ENCODE measurements around the gene KARS1.

KARS1 gene

DNA sequence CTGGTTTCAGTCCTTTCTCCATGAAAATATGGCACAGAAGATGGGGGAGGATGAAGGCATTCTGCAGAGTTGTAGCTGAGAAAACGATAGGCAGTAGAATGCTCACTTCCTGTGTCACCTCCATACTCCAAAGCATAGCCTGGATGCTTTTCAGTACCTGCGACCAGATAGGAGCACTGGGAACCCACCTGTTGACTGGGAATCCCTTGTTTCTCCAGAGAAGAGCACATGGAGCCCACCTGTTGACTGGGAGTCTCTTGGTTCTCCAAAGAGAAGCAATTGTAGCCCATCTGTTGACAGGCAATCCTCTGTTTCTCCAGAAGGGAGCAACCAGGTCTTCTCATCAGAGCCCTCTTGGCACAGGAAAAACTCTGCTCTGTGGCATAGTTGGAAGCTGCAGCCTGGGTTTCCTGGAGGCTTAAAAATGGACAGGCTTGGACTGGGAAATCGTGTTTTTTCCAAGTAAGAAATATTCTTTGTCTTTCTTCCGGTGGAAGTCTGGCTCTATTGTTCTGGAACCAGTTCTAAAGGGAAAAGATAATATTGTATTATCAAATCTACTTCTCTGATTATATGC lies 13.3 kb upstream of the KARS1 start:
- TF ChIP-seq SUZ12 (IDR thresholded peaks at IDR 0.05; ENCODE audit: extremely low read depth, insufficient read depth, insufficient read length) (no peak), YY1 (IDR thresholded peaks at IDR 0.05; ENCODE audit: insufficient read depth, insufficient read length) (no peak), ZNF274 (IDR thresholded peaks at IDR 0.05; ENCODE audit: low read depth, low read length) (no peak)

DNA sequence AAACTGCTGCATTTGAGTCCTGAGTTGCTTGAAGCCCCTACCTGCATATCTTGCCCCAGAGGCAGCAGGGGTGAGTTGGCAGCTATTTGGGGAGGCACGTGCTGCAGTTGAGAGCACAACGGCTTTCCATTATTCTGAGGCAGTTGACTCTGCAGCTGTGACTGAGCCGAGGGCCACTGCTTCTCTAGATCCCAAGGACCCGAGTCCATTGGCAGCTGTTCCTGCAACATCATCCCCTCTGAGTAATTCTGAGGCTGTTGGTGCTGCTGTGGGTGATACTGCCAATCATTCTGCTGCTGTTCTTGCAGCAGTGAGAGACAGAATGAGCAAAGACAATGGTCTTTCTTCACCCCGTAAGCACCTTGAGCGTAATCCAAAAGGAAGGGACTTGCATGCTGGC lies 12.9 kb upstream of the KARS1 start:
- Histone ChIP-seq H3K36me3 (ENCODE audit: insufficient read depth, insufficient read length, low read length) (peaks cover 40% of the 10 kb centered on the region), H3K4me3 (ENCODE audit: insufficient read length, low read depth) (no peak overlapping the region), H3K9ac (ENCODE audit: insufficient read length, low read depth) (no peak overlapping the region), H3K27me3 (ENCODE audit: insufficient read depth, insufficient read length) (no peaks in the 10 kb centered on the region), H3K4me1 (ENCODE audit: insufficient read depth, insufficient read length) (no peaks in the 10 kb centered on the region), H3K9me3 (ENCODE audit: insufficient read depth, low read length) (no peaks in the 10 kb centered on the region)
- no peak for DNase-seq (ENCODE audit: low read depth, low spot score)
- TF ChIP-seq YY1 (IDR thresholded peaks at IDR 0.05; ENCODE audit: insufficient read depth, insufficient read length) (no peak), SUZ12 (IDR thresholded peaks at IDR 0.05; ENCODE audit: extremely low read depth, insufficient read depth, insufficient read length) (no peak), ZNF274 (IDR thresholded peaks at IDR 0.05; ENCODE audit: low read depth, low read length) (no peak)

More for the DNA sequence above, 13.3 kb upstream of the KARS1 start:
- H3K9me3 ChIP-seq (ENCODE audit: insufficient read depth, low read length): no peaks in the 10 kb centered on the region
- no peak overlapping the region for H3K9ac ChIP-seq (ENCODE audit: insufficient read length, low read depth)
- H3K27me3 ChIP-seq (ENCODE audit: insufficient read depth, insufficient read length): no peaks in the 10 kb centered on the region
- peaks cover 35% of the 10 kb centered on the region for H3K36me3 ChIP-seq (ENCODE audit: insufficient read depth, insufficient read length, low read length)
- DNase-seq (ENCODE audit: low read depth, low spot score): no peak
- no peak overlapping the region for H3K4me3 ChIP-seq (ENCODE audit: insufficient read length, low read depth)
- no peaks in the 10 kb centered on the region for H3K4me1 ChIP-seq (ENCODE audit: insufficient read depth, insufficient read length)

DNA sequence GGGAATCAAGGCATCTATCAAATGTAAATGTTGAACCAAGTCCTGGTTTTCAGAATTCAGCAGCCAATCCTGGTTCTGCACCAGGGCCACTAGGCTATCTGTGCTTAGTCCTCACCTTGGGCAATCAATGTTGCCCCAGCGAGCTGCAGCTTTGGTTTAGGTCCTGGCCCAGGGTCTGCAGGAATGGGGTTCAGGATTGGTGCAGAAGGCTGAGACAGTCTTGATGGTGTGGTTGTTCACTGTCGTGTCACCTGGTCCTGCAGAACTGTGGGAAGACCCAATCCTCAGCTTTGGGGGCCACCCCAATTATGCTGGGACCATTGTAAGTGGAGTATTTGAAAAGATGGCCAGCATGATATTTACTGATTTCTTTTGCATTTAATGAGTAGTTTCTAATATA lies 10.7 kb upstream of the KARS1 start:
- Histone ChIP-seq H3K9me3 (ENCODE audit: insufficient read depth, low read length) (no peaks in the 10 kb centered on the region), H3K36me3 (ENCODE audit: insufficient read depth, insufficient read length, low read length) (peaks cover 57% of the 10 kb centered on the region), H3K4me3 (ENCODE audit: insufficient read length, low read depth) (no peak overlapping the region), H3K4me1 (ENCODE audit: insufficient read depth, insufficient read length) (no peaks in the 10 kb centered on the region), H3K27me3 (ENCODE audit: insufficient read depth, insufficient read length) (no peaks in the 10 kb centered on the region), H3K9ac (ENCODE audit: insufficient read length, low read depth) (no peak overlapping the region)
- TF ChIP-seq ZNF274 (IDR thresholded peaks at IDR 0.05; ENCODE audit: low read depth, low read length) (no peak), SUZ12 (IDR thresholded peaks at IDR 0.05; ENCODE audit: extremely low read depth, insufficient read depth, insufficient read length) (no peak), YY1 (IDR thresholded peaks at IDR 0.05; ENCODE audit: insufficient read depth, insufficient read length) (no peak)
- no peak for DNase-seq (ENCODE audit: low read depth, low spot score)

DNA sequence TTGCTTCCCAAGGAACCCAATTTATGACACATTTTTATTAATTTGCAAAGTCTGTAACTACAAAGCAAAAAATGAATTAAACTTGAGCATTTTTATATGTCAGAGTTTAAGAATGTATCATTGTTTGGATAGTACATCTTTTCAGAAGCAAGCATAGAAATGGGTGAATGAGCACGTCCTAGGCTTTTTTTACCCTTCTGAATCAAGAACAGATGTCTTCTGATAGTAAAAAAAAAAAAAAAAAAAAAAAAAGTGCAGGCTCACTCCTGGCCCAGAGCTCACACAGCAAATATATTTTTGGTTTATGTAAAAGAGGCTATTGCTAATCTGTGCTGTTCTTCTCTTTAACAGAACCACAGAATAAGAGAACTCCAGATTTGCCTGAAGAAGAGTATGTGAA lies 6.5 kb upstream of the KARS1 start:
- H3K27me3 ChIP-seq (ENCODE audit: insufficient read depth, insufficient read length): no peaks in the 10 kb centered on the region
- no peak overlapping the region for H3K9ac ChIP-seq (ENCODE audit: insufficient read length, low read depth)
- DNase-seq (ENCODE audit: low read depth, low spot score): no peak
- peaks cover 59% of the 10 kb centered on the region for H3K36me3 ChIP-seq (ENCODE audit: insufficient read depth, insufficient read length, low read length)
- no peaks in the 10 kb centered on the region for H3K9me3 ChIP-seq (ENCODE audit: insufficient read depth, low read length)
- TF ChIP-seq SUZ12 (IDR thresholded peaks at IDR 0.05; ENCODE audit: extremely low read depth, insufficient read depth, insufficient read length) (no peak), ZNF274 (IDR thresholded peaks at IDR 0.05; ENCODE audit: low read depth, low read length) (no peak), YY1 (IDR thresholded peaks at IDR 0.05; ENCODE audit: insufficient read depth, insufficient read length) (no peak)
- no peaks in the 10 kb centered on the region for H3K4me1 ChIP-seq (ENCODE audit: insufficient read depth, insufficient read length)
- H3K4me3 ChIP-seq (ENCODE audit: insufficient read length, low read depth): no peak overlapping the region

DNA sequence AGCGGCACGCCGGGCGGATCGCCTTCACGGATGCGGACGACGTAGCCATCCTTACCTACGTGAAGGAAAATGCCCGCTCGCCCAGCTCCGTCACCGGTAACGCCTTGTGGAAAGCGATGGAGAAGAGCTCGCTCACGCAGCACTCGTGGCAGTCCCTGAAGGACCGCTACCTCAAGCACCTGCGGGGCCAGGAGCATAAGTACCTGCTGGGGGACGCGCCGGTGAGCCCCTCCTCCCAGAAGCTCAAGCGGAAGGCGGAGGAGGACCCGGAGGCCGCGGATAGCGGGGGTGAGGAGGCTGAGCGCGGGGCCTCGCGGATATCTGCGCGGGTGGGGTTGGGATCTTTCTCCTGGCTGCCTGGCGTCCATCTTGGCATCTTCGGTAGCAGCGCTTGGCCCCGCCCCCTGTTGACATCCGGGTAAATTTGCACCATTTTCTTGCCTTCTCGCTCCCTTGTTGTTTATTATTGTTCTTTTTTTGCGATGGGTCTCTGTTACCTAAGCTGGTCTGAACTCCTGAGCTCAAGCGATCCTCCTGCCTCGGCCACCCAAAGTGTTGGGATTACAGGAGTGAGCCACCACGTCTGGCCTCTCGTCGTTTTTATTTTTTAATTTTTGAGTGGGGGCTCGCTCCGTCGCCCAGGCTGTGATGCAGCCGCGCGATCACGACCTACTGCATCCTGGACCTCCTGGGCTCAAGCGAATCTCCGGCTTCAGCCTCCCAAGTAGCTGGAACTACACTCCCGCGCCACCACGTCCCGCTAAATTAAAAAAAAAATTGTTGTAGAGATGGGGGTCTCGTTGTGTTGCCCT lies 1.0 kb upstream of the KARS1 start:
- Histone ChIP-seq H3K9ac (ENCODE audit: insufficient read length, low read depth) (peak overlapping the region; percentile 100), H3K9me3 (ENCODE audit: insufficient read depth, low read length) (no peaks in the 10 kb centered on the region), H3K4me1 (ENCODE audit: insufficient read depth, insufficient read length) (no peaks in the 10 kb centered on the region), H3K27me3 (ENCODE audit: insufficient read depth, insufficient read length) (no peaks in the 10 kb centered on the region), H3K4me3 (ENCODE audit: insufficient read length, low read depth) (peak overlapping the region; percentile 99), H3K36me3 (ENCODE audit: insufficient read depth, insufficient read length, low read length) (peaks cover 38% of the 10 kb centered on the region)
- TF ChIP-seq ZNF274 (IDR thresholded peaks at IDR 0.05; ENCODE audit: low read depth, low read length) (no peak), SUZ12 (IDR thresholded peaks at IDR 0.05; ENCODE audit: extremely low read depth, insufficient read depth, insufficient read length) (no peak), YY1 (IDR thresholded peaks at IDR 0.05; ENCODE audit: insufficient read depth, insufficient read length) (peak; percentile 78)
- peak; percentile 57 for DNase-seq (ENCODE audit: low read depth, low spot score)

DNA sequence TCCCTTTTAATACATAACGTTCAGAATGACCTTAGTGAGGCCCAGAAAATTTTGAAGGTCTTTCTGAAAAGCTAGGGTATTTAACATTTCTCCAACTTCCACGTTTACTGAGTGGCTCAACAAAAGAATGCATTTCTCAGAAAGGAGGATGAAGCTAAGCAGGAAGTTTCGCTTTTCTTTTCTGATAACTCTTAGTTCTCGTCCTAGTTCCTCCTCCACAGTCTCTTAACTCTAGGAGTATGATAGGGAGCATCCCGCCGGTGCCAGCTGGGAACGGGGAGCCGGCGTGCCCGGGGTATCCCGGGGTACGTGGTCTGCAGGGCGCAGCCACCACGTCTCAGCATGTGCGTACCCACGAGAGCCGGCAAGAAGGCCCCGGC lies 363 bp downstream of the KARS1 start:
- no peaks in the 10 kb centered on the region for H3K27me3 ChIP-seq (ENCODE audit: insufficient read depth, insufficient read length)
- H3K4me1 ChIP-seq (ENCODE audit: insufficient read depth, insufficient read length): peaks cover 4% of the 10 kb centered on the region
- H3K9me3 ChIP-seq (ENCODE audit: insufficient read depth, low read length): no peaks in the 10 kb centered on the region
- peak overlapping the region; percentile 99 for H3K4me3 ChIP-seq (ENCODE audit: insufficient read length, low read depth)
- H3K9ac ChIP-seq (ENCODE audit: insufficient read length, low read depth): peak overlapping the region; percentile 100
- peaks cover 50% of the 10 kb centered on the region for H3K36me3 ChIP-seq (ENCODE audit: insufficient read depth, insufficient read length, low read length)
- DNase-seq (ENCODE audit: low read depth, low spot score): no peak
- TF ChIP-seq YY1 (IDR thresholded peaks at IDR 0.05; ENCODE audit: insufficient read depth, insufficient read length): no peak
- no peak for TF ChIP-seq ZNF274 (IDR thresholded peaks at IDR 0.05; ENCODE audit: low read depth, low read length)
- TF ChIP-seq SUZ12 (IDR thresholded peaks at IDR 0.05; ENCODE audit: extremely low read depth, insufficient read depth, insufficient read length): no peak

DNA sequence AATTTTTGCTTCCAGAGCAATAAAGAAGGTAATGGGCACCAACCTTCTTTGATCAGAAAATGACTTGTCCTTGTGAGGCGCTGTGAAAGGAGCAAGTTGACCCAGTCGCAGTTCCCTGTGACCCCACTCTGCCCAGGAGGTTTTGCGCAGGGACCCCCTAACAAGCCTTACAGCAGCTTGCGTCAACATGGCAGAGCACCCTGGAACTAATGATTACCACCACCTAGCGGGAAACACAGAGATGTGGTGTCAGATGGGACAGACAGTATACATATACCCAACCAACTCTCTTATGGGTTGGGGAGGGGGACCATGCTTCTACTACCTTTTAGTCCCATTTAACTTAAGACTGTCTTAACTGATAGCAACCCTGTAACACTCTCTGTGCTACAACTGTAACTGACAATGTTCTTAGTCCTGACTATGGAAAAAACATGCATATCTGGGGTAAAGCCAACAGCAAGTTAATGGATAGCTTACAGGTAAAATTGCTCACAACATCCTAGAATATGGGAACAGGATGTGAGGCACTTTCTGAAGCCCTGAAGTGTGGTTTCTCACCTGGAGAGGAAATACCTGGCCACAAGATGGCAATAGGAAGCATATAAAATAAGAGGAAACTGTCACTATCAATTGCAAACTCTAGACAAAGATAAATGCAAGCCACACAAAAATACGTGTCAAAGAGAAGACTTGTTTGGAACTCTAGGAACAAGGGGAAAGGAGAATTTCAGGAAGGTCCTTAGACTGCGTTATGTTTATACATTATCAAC lies 3.0 kb downstream of the KARS1 start:
- no peak for DNase-seq (ENCODE audit: low read depth, low spot score)
- no peak overlapping the region for H3K4me3 ChIP-seq (ENCODE audit: insufficient read length, low read depth)
- no peaks in the 10 kb centered on the region for H3K9me3 ChIP-seq (ENCODE audit: insufficient read depth, low read length)
- H3K36me3 ChIP-seq (ENCODE audit: insufficient read depth, insufficient read length, low read length): peaks cover 68% of the 10 kb centered on the region
- H3K27me3 ChIP-seq (ENCODE audit: insufficient read depth, insufficient read length): no peaks in the 10 kb centered on the region
- no peak overlapping the region for H3K9ac ChIP-seq (ENCODE audit: insufficient read length, low read depth)
- H3K4me1 ChIP-seq (ENCODE audit: insufficient read depth, insufficient read length): peaks cover 9% of the 10 kb centered on the region
- TF ChIP-seq YY1 (IDR thresholded peaks at IDR 0.05; ENCODE audit: insufficient read depth, insufficient read length) (no peak), SUZ12 (IDR thresholded peaks at IDR 0.05; ENCODE audit: extremely low read depth, insufficient read depth, insufficient read length) (no peak), ZNF274 (IDR thresholded peaks at IDR 0.05; ENCODE audit: low read depth, low read length) (no peak)
